H9 (cell line): ENCODE results near the gene CRAMP1. TPM values are rescaled to one million over a fixed set of nuclear protein-coding genes. Genes with fewer than 3 reads are reported as not detected.

Source experiments
- DNase-seq: peaks from one replicate; pipeline ENCODE4 v3.0.0-alpha.2; 2017
- H2AFZ ChIP-seq: one replicate; pipeline ENCODE4 v1.6.1; 2013; ENCODE audit warnings: mild to moderate bottlenecking, low read length, control low read depth, moderate library complexity
- H2AK5ac ChIP-seq: 2 replicates; pipeline ENCODE4 v1.6.1; 2013; ENCODE audit warnings: low read length, control low read depth, mixed read lengths; ENCODE audit not compliant: insufficient read length
- H2BK120ac ChIP-seq: one replicate; pipeline ENCODE4 v1.6.1; 2013; ENCODE audit warnings: low read depth, mild to moderate bottlenecking, low read length, control low read depth, inconsistent platforms; ENCODE audit not compliant: poor library complexity, severe bottlenecking
- H2BK12ac ChIP-seq: 2 replicates; pipeline ENCODE4 v1.6.1; 2013; ENCODE audit warnings: low read length, control low read depth, mixed read lengths, low read depth; ENCODE audit not compliant: insufficient read length
- H2BK15ac ChIP-seq: 2 replicates; pipeline ENCODE4 v1.6.1; 2013; ENCODE audit warnings: low read depth, low read length, control low read depth
- H2BK20ac ChIP-seq: one replicate; pipeline ENCODE4 v1.6.1; 2013; ENCODE audit warnings: low read depth, mild to moderate bottlenecking, low read length, control low read depth, inconsistent platforms; ENCODE audit not compliant: poor library complexity, severe bottlenecking
- H2BK5ac ChIP-seq: 2 replicates; pipeline ENCODE4 v1.6.1; 2013; ENCODE audit warnings: low read length, control low read depth, mixed read lengths; ENCODE audit not compliant: insufficient read length
- H3K14ac ChIP-seq: 2 replicates; pipeline ENCODE4 v1.6.1; 2013; ENCODE audit warnings: low read length, control low read depth; ENCODE audit not compliant: insufficient read depth
- H3K18ac ChIP-seq: 2 replicates; pipeline ENCODE4 v1.6.1; 2013; ENCODE audit warnings: low read depth, mild to moderate bottlenecking, mixed read lengths, low read length, control low read depth; ENCODE audit not compliant: insufficient read length
- H3K23ac ChIP-seq: 2 replicates; pipeline ENCODE4 v1.6.1; 2013; ENCODE audit warnings: low read length, control low read depth, mixed read lengths, low read depth; ENCODE audit not compliant: insufficient read length
- H3K23me2 ChIP-seq: 2 replicates; pipeline ENCODE4 v1.6.1; 2013; ENCODE audit warnings: low read depth, mild to moderate bottlenecking, mixed read lengths, low read length, control low read depth; ENCODE audit not compliant: insufficient read length, poor library complexity, severe bottlenecking
- H3K27ac ChIP-seq: 2 replicates; pipeline ENCODE4 v1.5.1; 2013; ENCODE audit warnings: low read length, control low read depth, mixed read lengths, low read depth; ENCODE audit not compliant: insufficient read length
- H3K27me3 ChIP-seq: 2 replicates; pipeline ENCODE4 v1.6.1; 2013; ENCODE audit warnings: low read length, control low read depth, inconsistent platforms; ENCODE audit not compliant: insufficient read depth
- H3K4ac ChIP-seq: 2 replicates; pipeline ENCODE4 v1.6.1; 2013; ENCODE audit warnings: low read depth, mild to moderate bottlenecking, control low read depth, inconsistent platforms, low read length, moderate library complexity
- H3K4me1 ChIP-seq: 2 replicates; pipeline ENCODE4 v1.6.1; 2013; ENCODE audit warnings: low read length, control low read depth, inconsistent platforms; ENCODE audit not compliant: insufficient read depth
- H3K4me2 ChIP-seq: 2 replicates; pipeline ENCODE4 v1.6.1; 2013; ENCODE audit warnings: low read length, control low read depth, mixed read lengths; ENCODE audit not compliant: insufficient read length, insufficient read depth
- H3K56ac ChIP-seq: 2 replicates; pipeline ENCODE4 v1.6.1; 2013; ENCODE audit warnings: low read depth, mild to moderate bottlenecking, mixed read lengths, low read length, control low read depth; ENCODE audit not compliant: insufficient read length
- H3K79me1 ChIP-seq: 2 replicates; pipeline ENCODE4 v1.6.1; 2013; ENCODE audit warnings: low read depth, mild to moderate bottlenecking, moderate library complexity, low read length, control low read depth, inconsistent platforms; ENCODE audit not compliant: insufficient read depth, poor library complexity, severe bottlenecking
- H3K79me2 ChIP-seq: 2 replicates; pipeline ENCODE4 v1.6.1; 2013; ENCODE audit warnings: low read length, control low read depth, inconsistent platforms; ENCODE audit not compliant: insufficient read depth
- H3K9ac ChIP-seq: 2 replicates; pipeline ENCODE4 v1.6.1; 2013; ENCODE audit warnings: low read length, control low read depth, mixed read lengths; ENCODE audit not compliant: insufficient read length; ENCODE audit errors: extremely low read depth
- H3K9me3 ChIP-seq: one replicate; pipeline ENCODE4 v1.6.1; 2013; ENCODE audit warnings: low read depth, low read length, inconsistent platforms; ENCODE audit not compliant: control insufficient read depth
- H3T11ph ChIP-seq: one replicate; pipeline ENCODE4 v1.6.1; 2013; ENCODE audit warnings: mild to moderate bottlenecking, low read length, control low read depth, inconsistent platforms
- H4K20me1 ChIP-seq: one replicate; pipeline ENCODE4 v1.6.1; 2013; ENCODE audit not compliant: control insufficient read depth, insufficient read length, insufficient read depth
- H4K5ac ChIP-seq: 2 replicates; pipeline ENCODE4 v1.6.1; 2013; ENCODE audit warnings: low read depth, mild to moderate bottlenecking, mixed read lengths, low read length, control low read depth; ENCODE audit not compliant: insufficient read length
- H4K8ac ChIP-seq: replicated peaks from 2 replicates; pipeline ENCODE4 v1.6.1; 2013; ENCODE audit warnings: low read length, control low read depth, mixed read lengths, low read depth; ENCODE audit not compliant: insufficient read length
- H4K91ac ChIP-seq: 2 replicates; pipeline ENCODE4 v1.6.1; 2013; ENCODE audit warnings: low read depth, mild to moderate bottlenecking, moderate library complexity, mixed read lengths, low read length, control low read depth; ENCODE audit not compliant: insufficient read length
- H3K27ac Mint-ChIP-seq, 3 experiments: 2 replicates in 2 of 3; 3 replicates in 1 of 3; pipeline ENCODE4 v1.8.0; 2020 to 2021; ENCODE audit warnings: mixed read lengths in 3 of 3, mild to moderate bottlenecking in 1 of 3, moderate library complexity in 1 of 3
- H3K27me3 Mint-ChIP-seq: 2 replicates; pipeline ENCODE4 v1.8.0; 2021; ENCODE audit warnings: low read depth, mild to moderate bottlenecking, moderate library complexity, mixed read lengths
- H3K36me3 Mint-ChIP-seq, 3 experiments: 2 replicates in 2 of 3; 3 replicates in 1 of 3; pipeline ENCODE4 v1.8.0; 2020 to 2021; ENCODE audit warnings: low read depth in 3 of 3, mixed read lengths in 3 of 3; ENCODE audit not compliant: insufficient read depth in 1 of 3
- H3K4me1 Mint-ChIP-seq, 2 experiments: 2 replicates each; pipeline ENCODE4 v1.8.0; 2020; ENCODE audit warnings: mixed read lengths in 2 of 2
- H3K4me3 Mint-ChIP-seq, 2 experiments: 2 replicates in 1 of 2; 3 replicates in 1 of 2; pipeline ENCODE4 v1.8.0; 2020 to 2021; ENCODE audit warnings: mild to moderate bottlenecking in 2 of 2, mixed read lengths in 2 of 2, moderate library complexity in 1 of 2
- H3K9me3 Mint-ChIP-seq, 2 experiments: 2 replicates in 1 of 2; 3 replicates in 1 of 2; pipeline ENCODE4 v1.8.0; 2020; ENCODE audit warnings: mild to moderate bottlenecking in 2 of 2, mixed read lengths in 2 of 2, moderate library complexity in 1 of 2
- CTCF ChIP-seq: fragments of 200-600 bp; sonication (generic); conservative IDR thresholded peaks from 3 replicates; pipeline ENCODE4 v1.8.0; 2021; ENCODE audit warnings: antibody characterized with exemption, mild to moderate bottlenecking
- WGBS: extraction: QIAGEN DNeasy Blood & Tissue Kit; methylation state at CpG from one replicate; pipeline ENCODE4 v1.1.7; 2013; ENCODE audit warnings: missing lambda C conversion rate, low lambda C conversion rate, mixed read lengths; ENCODE audit not compliant: insufficient read length; ENCODE audit errors: extremely low coverage; 5-methylcytosine and 5-hydroxymethylcytosine counted together
- total RNA-seq: library from RNA; stranded (reverse); gene quantifications from 2 replicates; pipeline ENCODE4 v1.2.1, GENCODE V29; 2021

Gene CRAMP1
- total RNA-seq, 1 experiment from 2014 or later: 46.2 TPM

- Histone ChIP-seq H2AFZ (no peak overlapping the region), H3K4ac (no peak overlapping the region), H3K79me1 (no peaks in the 10 kb centered on the region), H4K8ac (no peak overlapping the region), H3K18ac (no peak overlapping the region), H4K5ac (no peak overlapping the region), H2BK5ac (no peak overlapping the region), H3K27ac (no peak overlapping the region), H3K14ac (no peak overlapping the region), H4K20me1 (no peaks in the 10 kb centered on the region), H3T11ph (no peak overlapping the region), H2BK12ac (no peak overlapping the region), H3K9ac (no peak overlapping the region), H3K27me3 (no peaks in the 10 kb centered on the region), H3K23ac (no peak overlapping the region), H3K9me3 (no peaks in the 10 kb centered on the region), H2BK15ac (no peak overlapping the region), H3K23me2 (no peaks in the 10 kb centered on the region), H3K4me2 (no peak overlapping the region), H4K91ac (no peak overlapping the region), H3K56ac (no peak overlapping the region), H2BK120ac (no peak overlapping the region), H2AK5ac (no peak overlapping the region), H3K4me1 (no peaks in the 10 kb centered on the region), H3K79me2 (no peaks in the 10 kb centered on the region), H2BK20ac (no peak overlapping the region)
- Mint-ChIP-seq H3K4me1 (no peaks in the 10 kb centered on the region), H3K9me3 (peaks cover 15 to 19% of the 10 kb centered on the region in 2 experiments), H3K4me3 (no peak overlapping the region), H3K27me3 (peaks cover 3% of the 10 kb centered on the region; the same call in 1 of the 2 replicates), H3K36me3 (peaks cover 35 to 55% (median 53%) of the 10 kb centered on the region in 3 experiments), H3K27ac (no peak overlapping the region)
- no peak for DNase-seq
- WGBS: no CpG with 5 or more reads among the region's 6 CpGs
- no peak for TF ChIP-seq CTCF
These were observed 10.7 kb upstream of the CRAMP1 start for GRCh38 chr16:1601489-1601888.
